GM23338 (cell line): ENCODE data around the gene ZNF248. TPM values are rescaled to one million over a fixed set of nuclear protein-coding genes. Genes with fewer than 3 reads are reported as not detected.

Experiments
- ATAC-seq: fragments of 200-7000 bp; cut with Tn5 transposase; 3 replicates; pipeline ENCODE4 v1.9.1; 2020
- DNase-seq: peaks from one replicate; pipeline ENCODE4 v3.0.0-alpha.2; 2015; ENCODE audit warnings: low spot score
- H2AFZ ChIP-seq: fragments of 200-600 bp; sonication (generic); 2 replicates; pipeline ENCODE4 v1.8.0; 2016; ENCODE audit warnings: antibody characterized with exemption, mild to moderate bottlenecking, moderate library complexity
- H3F3A ChIP-seq: fragments of 200-600 bp; sonication (generic); replicated peaks from 2 replicates; pipeline ENCODE4 v1.8.0; 2017; ENCODE audit warnings: antibody characterized with exemption, mixed run types, low read depth
- H3K27ac ChIP-seq: fragments of 200-600 bp; sonication (generic); 2 replicates; pipeline ENCODE4 v1.6.1; 2016; ENCODE audit warnings: low read depth
- H3K27me3 ChIP-seq: fragments of 200-600 bp; sonication (generic); 2 replicates; pipeline ENCODE4 v1.8.0; 2016; ENCODE audit warnings: mild to moderate bottlenecking, mixed run types, moderate library complexity; ENCODE audit not compliant: insufficient read depth
- H3K36me3 ChIP-seq: fragments of 200-600 bp; sonication (generic); 2 replicates; pipeline ENCODE4 v1.8.0; 2016; ENCODE audit warnings: mild to moderate bottlenecking; ENCODE audit not compliant: insufficient read depth
- H3K4me1 ChIP-seq: fragments of 200-600 bp; sonication (generic); 2 replicates; pipeline ENCODE4 v1.8.0; 2016; ENCODE audit warnings: mild to moderate bottlenecking, moderate library complexity; ENCODE audit not compliant: insufficient read depth
- H3K4me2 ChIP-seq: fragments of 200-600 bp; sonication (generic); 2 replicates; pipeline ENCODE4 v1.7.1; 2017; ENCODE audit warnings: mixed run types
- H3K4me3 ChIP-seq: fragments of 200-600 bp; sonication (generic); 2 replicates; pipeline ENCODE4 v1.6.1; 2016; ENCODE audit warnings: mixed run types
- H3K79me2 ChIP-seq: fragments of 200-600 bp; sonication (generic); replicated peaks from 2 replicates; pipeline ENCODE4 v1.8.0; 2017; ENCODE audit warnings: mild to moderate bottlenecking; ENCODE audit not compliant: insufficient read depth
- H3K9me2 ChIP-seq: fragments of 200-600 bp; sonication (generic); 2 replicates; pipeline ENCODE4 v1.8.0; 2017; ENCODE audit not compliant: insufficient read depth
- H4K20me1 ChIP-seq: fragments of 200-600 bp; sonication (generic); replicated peaks from 2 replicates; pipeline ENCODE4 v1.8.0; 2017; ENCODE audit warnings: mild to moderate bottlenecking; ENCODE audit not compliant: insufficient read depth
- H3K27ac Mint-ChIP-seq: 2 replicates; pipeline ENCODE4 v1.8.0; 2020; ENCODE audit warnings: inconsistent platforms, mild to moderate bottlenecking, moderate library complexity, mixed read lengths
- H3K27me3 Mint-ChIP-seq: 3 replicates; pipeline ENCODE4 v1.8.0; 2022; ENCODE audit warnings: low read depth, mild to moderate bottlenecking, moderate library complexity, mixed read lengths, inconsistent platforms; ENCODE audit not compliant: insufficient read depth, poor library complexity
- H3K36me3 Mint-ChIP-seq: 3 replicates; pipeline ENCODE4 v1.8.0; 2021; ENCODE audit warnings: low read depth, mild to moderate bottlenecking, inconsistent platforms, moderate library complexity, mixed read lengths
- H3K4me1 Mint-ChIP-seq: 3 replicates; pipeline ENCODE4 v1.8.0; 2020; ENCODE audit warnings: mild to moderate bottlenecking, inconsistent platforms, mixed read lengths
- H3K4me3 Mint-ChIP-seq: 3 replicates; pipeline ENCODE4 v1.8.0; 2021; ENCODE audit warnings: moderate library complexity, mild to moderate bottlenecking, inconsistent platforms, mixed read lengths
- H3K9me3 Mint-ChIP-seq: 3 replicates; pipeline ENCODE4 v1.8.0; 2020; ENCODE audit warnings: moderate library complexity, mild to moderate bottlenecking, inconsistent platforms, mixed read lengths
- CREB1 ChIP-seq: fragments of 250-450 bp; sonication (Bioruptor Pico); IDR thresholded peaks from 2 replicates; pipeline ENCODE4 v1.5.0; 2020; ENCODE audit warnings: low read depth, mild to moderate bottlenecking, moderate library complexity
- JUNB ChIP-seq: IDR thresholded peaks from one replicate; pipeline ENCODE4 v1.6.1; 2016; ENCODE audit warnings: antibody characterized with exemption; ENCODE audit not compliant: unreplicated experiment
- NANOG ChIP-seq: IDR thresholded peaks from 2 replicates; pipeline ENCODE4 v1.6.1; 2016; ENCODE audit warnings: antibody characterized with exemption, borderline replicate concordance
- POLR2AphosphoS5 ChIP-seq: IDR thresholded peaks from 2 replicates; pipeline ENCODE4 v1.6.1; 2016; ENCODE audit warnings: antibody characterized with exemption, low read depth
- STAT1 ChIP-seq: IDR thresholded peaks from one replicate; pipeline ENCODE4 v1.6.1; 2016; ENCODE audit warnings: antibody characterized with exemption; ENCODE audit not compliant: unreplicated experiment
- ZNF114 ChIP-seq: fragments of 250-450 bp; sonication (Bioruptor Pico); IDR thresholded peaks from 2 replicates; pipeline ENCODE4 v1.5.0; 2020; ENCODE audit warnings: mild to moderate bottlenecking, moderate library complexity
- polyA plus RNA-seq: library from polyadenylated mRNA; unstranded; fragments of >200 nt; fragmentation: Nextera tagmentation; extraction: Ambion mirVana; gene quantifications from 2 replicates; pipeline ENCODE4 v1.2.1, GENCODE V29; 2016
- total RNA-seq: library from RNA; depleted of rRNA; stranded (reverse); fragments of >200 nt; shearing (Covaris generic); gene quantifications from 2 replicates; pipeline ENCODE4 v1.2.3, GENCODE V29; 2014
- TF ChIP-seq, protein P1 (sequence below): fragments of 250-450 bp; sonication (Bioruptor Pico); IDR thresholded peaks from 2 replicates; pipeline ENCODE4 v1.5.0; 2020; ENCODE audit warnings: mild to moderate bottlenecking, moderate library complexity
- TF ChIP-seq, protein P2 (sequence below), 2 experiments: fragments of 200-600 bp in 1 of 2; sonication (generic) in 1 of 2; conservative IDR thresholded peaks; 2 replicates each; pipeline versions ENCODE4 v1.5.1 to v1.6.1; 2016 to 2017; ENCODE audit warnings: antibody characterized with exemption in 2 of 2, low read depth in 2 of 2, mild to moderate bottlenecking in 2 of 2, moderate library complexity in 1 of 2

The ZNF248 gene
- total and polyA plus RNA-seq, 2 experiments from 2014 or later: 2.7 to 5.3 TPM

DNA sequence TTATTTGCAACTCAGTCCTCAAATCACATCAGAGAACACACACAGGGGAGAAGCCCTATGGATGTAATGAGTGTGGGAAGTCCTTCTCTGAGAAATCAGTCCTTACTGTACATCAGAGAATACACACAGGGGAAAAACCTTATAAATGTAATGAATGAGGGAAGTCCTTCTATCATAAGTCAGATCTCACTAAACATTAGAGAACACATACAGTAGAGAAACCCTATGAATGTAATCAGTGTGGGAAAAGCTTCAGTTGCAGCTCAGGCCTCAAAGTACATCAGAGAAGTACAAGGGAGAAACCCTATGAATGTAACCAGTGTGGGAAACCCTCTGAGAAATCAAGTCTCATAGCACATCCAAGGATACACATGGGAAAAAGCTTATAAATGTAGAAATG is 39.0 kb upstream of the ZNF248 start (continued):
- TF ChIP-seq, protein P1, sequence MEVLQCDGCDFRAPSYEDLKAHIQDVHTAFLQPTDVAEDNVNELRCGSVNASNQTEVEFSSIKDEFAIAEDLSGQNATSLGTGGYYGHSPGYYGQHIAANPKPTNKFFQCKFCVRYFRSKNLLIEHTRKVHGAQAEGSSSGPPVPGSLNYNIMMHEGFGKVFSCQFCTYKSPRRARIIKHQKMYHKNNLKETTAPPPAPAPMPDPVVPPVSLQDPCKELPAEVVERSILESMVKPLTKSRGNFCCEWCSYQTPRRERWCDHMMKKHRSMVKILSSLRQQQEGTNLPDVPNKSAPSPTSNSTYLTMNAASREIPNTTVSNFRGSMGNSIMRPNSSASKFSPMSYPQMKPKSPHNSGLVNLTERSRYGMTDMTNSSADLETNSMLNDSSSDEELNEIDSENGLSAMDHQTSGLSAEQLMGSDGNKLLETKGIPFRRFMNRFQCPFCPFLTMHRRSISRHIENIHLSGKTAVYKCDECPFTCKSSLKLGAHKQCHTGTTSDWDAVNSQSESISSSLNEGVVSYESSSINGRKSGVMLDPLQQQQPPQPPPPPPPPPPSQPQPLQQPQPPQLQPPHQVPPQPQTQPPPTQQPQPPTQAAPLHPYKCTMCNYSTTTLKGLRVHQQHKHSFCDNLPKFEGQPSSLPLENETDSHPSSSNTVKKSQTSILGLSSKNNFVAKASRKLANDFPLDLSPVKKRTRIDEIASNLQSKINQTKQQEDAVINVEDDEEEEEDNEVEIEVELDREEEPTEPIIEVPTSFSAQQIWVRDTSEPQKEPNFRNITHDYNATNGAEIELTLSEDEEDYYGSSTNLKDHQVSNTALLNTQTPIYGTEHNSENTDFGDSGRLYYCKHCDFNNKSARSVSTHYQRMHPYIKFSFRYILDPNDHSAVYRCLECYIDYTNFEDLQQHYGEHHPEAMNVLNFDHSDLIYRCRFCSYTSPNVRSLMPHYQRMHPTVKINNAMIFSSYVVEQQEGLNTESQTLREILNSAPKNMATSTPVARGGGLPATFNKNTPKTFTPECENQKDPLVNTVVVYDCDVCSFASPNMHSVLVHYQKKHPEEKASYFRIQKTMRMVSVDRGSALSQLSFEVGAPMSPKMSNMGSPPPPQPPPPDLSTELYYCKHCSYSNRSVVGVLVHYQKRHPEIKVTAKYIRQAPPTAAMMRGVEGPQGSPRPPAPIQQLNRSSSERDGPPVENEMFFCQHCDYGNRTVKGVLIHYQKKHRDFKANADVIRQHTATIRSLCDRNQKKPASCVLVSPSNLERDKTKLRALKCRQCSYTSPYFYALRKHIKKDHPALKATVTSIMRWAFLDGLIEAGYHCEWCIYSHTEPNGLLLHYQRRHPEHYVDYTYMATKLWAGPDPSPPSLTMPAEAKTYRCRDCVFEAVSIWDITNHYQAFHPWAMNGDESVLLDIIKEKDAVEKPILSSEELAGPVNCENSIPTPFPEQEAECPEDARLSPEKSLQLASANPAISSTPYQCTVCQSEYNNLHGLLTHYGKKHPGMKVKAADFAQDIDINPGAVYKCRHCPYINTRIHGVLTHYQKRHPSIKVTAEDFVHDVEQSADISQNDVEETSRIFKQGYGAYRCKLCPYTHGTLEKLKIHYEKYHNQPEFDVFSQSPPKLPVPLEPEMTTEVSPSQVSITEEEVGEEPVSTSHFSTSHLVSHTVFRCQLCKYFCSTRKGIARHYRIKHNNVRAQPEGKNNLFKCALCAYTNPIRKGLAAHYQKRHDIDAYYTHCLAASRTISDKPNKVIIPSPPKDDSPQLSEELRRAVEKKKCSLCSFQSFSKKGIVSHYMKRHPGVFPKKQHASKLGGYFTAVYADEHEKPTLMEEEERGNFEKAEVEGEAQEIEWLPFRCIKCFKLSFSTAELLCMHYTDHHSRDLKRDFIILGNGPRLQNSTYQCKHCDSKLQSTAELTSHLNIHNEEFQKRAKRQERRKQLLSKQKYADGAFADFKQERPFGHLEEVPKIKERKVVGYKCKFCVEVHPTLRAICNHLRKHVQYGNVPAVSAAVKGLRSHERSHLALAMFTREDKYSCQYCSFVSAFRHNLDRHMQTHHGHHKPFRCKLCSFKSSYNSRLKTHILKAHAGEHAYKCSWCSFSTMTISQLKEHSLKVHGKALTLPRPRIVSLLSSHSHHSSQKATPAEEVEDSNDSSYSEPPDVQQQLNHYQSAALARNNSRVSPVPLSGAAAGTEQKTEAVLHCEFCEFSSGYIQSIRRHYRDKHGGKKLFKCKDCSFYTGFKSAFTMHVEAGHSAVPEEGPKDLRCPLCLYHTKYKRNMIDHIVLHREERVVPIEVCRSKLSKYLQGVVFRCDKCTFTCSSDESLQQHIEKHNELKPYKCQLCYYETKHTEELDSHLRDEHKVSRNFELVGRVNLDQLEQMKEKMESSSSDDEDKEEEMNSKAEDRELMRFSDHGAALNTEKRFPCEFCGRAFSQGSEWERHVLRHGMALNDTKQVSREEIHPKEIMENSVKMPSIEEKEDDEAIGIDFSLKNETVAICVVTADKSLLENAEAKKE (CRISPR knock-in tag): no peak
- no peak for TF ChIP-seq POLR2AphosphoS5
- TF ChIP-seq STAT1: no peak

DNA sequence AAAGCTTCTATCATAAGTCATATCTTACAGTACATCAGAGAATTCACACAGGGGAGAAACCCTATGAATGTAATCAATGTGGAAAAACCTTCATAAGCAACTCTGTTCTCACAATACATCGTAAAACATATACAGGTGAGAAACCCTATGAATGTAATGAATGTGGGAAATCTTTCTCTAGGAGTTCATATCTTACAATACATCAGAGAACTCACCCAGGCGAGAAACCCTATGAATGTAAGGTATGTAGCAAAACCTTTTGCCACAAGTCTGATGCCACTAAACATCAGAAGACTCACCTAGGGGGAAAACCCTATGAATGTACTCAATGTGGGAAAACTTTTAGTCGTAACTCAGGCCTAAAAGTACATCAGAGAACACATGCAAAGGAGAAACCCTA is 38.3 kb upstream of the ZNF248 start:
- Mint-ChIP-seq H3K4me3 (no peak overlapping the region), H3K36me3 (peaks cover 28% of the 10 kb centered on the region; the same call in 2 of the 3 replicates), H3K9me3 (peaks cover 82% of the 10 kb centered on the region), H3K4me1 (no peaks in the 10 kb centered on the region), H3K27me3 (peaks cover 2% of the 10 kb centered on the region), H3K27ac (no peak overlapping the region)
- Histone ChIP-seq H3K36me3 (peaks cover 16% of the 10 kb centered on the region; the same call in 1 of the 2 replicates), H3K79me2 (no peaks in the 10 kb centered on the region), H3K9me2 (no peaks in the 10 kb centered on the region), H3K4me1 (no peaks in the 10 kb centered on the region), H3K27me3 (no peaks in the 10 kb centered on the region), H3F3A (no peaks in the 10 kb centered on the region), H2AFZ (no peak overlapping the region), H3K27ac (no peak overlapping the region), H3K4me2 (no peak overlapping the region), H3K4me3 (no peak overlapping the region), H4K20me1 (no peaks in the 10 kb centered on the region)
- no peak for DNase-seq
- TF ChIP-seq NANOG (no peak), STAT1 (no peak)
- ATAC-seq: no peak

DNA sequence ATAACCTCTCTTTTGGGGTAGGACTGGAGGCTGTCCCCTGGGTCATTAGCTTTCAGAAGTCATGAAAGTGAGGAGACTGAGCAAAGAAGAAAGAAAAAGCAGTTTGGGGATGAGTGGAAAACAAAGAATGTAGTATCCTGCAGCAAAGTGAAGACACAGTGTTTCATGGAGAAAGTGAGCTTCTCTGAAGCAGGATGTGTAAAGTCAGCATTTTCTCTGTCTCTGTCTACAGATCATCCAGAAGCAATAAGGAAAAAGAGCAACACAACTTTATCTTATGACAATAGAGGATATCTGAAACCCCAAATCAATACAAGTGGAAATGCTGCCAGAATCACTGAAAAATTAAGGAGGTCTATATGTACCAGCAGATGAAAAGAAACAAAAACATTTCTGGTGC is 28.4 kb upstream of the ZNF248 start:
- no peak overlapping the region for H3K27ac ChIP-seq
- no peak overlapping the region for H3K4me3 ChIP-seq
- Mint-ChIP-seq H3K4me3 (no peak overlapping the region), H3K9me3 (peaks cover 99% of the 10 kb centered on the region), H3K27ac (no peak overlapping the region), H3K4me1 (no peaks in the 10 kb centered on the region), H3K36me3 (peaks cover 47% of the 10 kb centered on the region), H3K27me3 (peaks cover 5% of the 10 kb centered on the region)
- H2AFZ ChIP-seq: no peak overlapping the region
- no peak for DNase-seq
- H3K9me2 ChIP-seq: no peaks in the 10 kb centered on the region
- TF ChIP-seq ZNF114 (CRISPR knock-in tag) (no peak), STAT1 (no peak), JUNB (no peak), CREB1 (CRISPR knock-in tag) (no peak)
- TF ChIP-seq, protein P2, sequence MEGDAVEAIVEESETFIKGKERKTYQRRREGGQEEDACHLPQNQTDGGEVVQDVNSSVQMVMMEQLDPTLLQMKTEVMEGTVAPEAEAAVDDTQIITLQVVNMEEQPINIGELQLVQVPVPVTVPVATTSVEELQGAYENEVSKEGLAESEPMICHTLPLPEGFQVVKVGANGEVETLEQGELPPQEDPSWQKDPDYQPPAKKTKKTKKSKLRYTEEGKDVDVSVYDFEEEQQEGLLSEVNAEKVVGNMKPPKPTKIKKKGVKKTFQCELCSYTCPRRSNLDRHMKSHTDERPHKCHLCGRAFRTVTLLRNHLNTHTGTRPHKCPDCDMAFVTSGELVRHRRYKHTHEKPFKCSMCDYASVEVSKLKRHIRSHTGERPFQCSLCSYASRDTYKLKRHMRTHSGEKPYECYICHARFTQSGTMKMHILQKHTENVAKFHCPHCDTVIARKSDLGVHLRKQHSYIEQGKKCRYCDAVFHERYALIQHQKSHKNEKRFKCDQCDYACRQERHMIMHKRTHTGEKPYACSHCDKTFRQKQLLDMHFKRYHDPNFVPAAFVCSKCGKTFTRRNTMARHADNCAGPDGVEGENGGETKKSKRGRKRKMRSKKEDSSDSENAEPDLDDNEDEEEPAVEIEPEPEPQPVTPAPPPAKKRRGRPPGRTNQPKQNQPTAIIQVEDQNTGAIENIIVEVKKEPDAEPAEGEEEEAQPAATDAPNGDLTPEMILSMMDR (conservative IDR thresholded peaks at IDR 0.05; ENCODE audit: low read depth in 2 of 2): no peak
- H4K20me1 ChIP-seq: no peaks in the 10 kb centered on the region
- no peaks in the 10 kb centered on the region for H3K36me3 ChIP-seq
- H3K79me2 ChIP-seq: no peaks in the 10 kb centered on the region
- ATAC-seq: no peak
- no peak overlapping the region for H3K4me2 ChIP-seq
- no peaks in the 10 kb centered on the region for H3K27me3 ChIP-seq
- H3K4me1 ChIP-seq: no peaks in the 10 kb centered on the region
- no peaks in the 10 kb centered on the region for H3F3A ChIP-seq
